Measurements from ENCODE around the gene PPIE.

GRCh38 chr1:39751595-39751994 is 12.9 kb downstream of the PPIE start:
- no peak for TF ChIP-seq EP300 (IDR thresholded peaks at IDR 0.05)
- no peak for TF ChIP-seq POLR2A (IDR thresholded peaks at IDR 0.05; ENCODE audit: low read depth)
- no peak for TF ChIP-seq CTCF (IDR thresholded peaks at IDR 0.05)
- no peak for TF ChIP-seq POLR2AphosphoS5 (IDR thresholded peaks at IDR 0.05)

All from esophagus muscularis mucosa (tissue), 4 donors.